B cell (primary cell): ENCODE results near the gene AFF1. TPM values are rescaled to one million over a fixed set of nuclear protein-coding genes. Genes with fewer than 3 reads are reported as not detected.

ENCODE experiments used
- ATAC-seq: fragments of 200-7000 bp; cut with Tn5 transposase; one replicate; pipeline ENCODE4 v1.10.0; 2021; ENCODE audit warnings: low read depth, mild to moderate bottlenecking, moderate number of reproducible peaks, moderate library complexity
- CTCF ChIA-PET: fragments of 350-600 bp; sonication (Branson Sonifier 250); formaldehyde crosslinking; loops from one replicate; lab custom pipeline; 2021; ENCODE audit warnings: antibody characterized with exemption, inconsistent platforms; lab: Charles Lee
- POLR2A ChIA-PET: fragments of 350-600 bp; sonication (Branson Sonifier 250); formaldehyde crosslinking; loops from one replicate; lab custom pipeline; 2021; ENCODE audit warnings: antibody characterized with exemption; lab: Charles Lee
- DNase-seq: peaks from one replicate; pipeline ENCODE4 v3.0.0; 2013
- H2AFZ ChIP-seq: 2 replicates; pipeline ENCODE4 v1.6.1; 2012; ENCODE audit warnings: mild to moderate bottlenecking, low read depth, low read length; ENCODE audit not compliant: insufficient read depth, poor library complexity, severe bottlenecking
- H3K27ac ChIP-seq, 2 donors: 1 replicate in 1 of 2; 2 replicates in 1 of 2; pipeline ENCODE4 v1.5.1; 2012 to 2013; ENCODE audit warnings: low read length in 2 of 2, mild to moderate bottlenecking in 2 of 2, moderate library complexity in 1 of 2
- H3K27me3 ChIP-seq, 4 experiments: fragments of 200-600 bp in 1 of 4; sonication (generic) in 1 of 4; replicated peaks in 1 of 4; 1 replicate in 2 of 4; 2 replicates in 2 of 4; pipeline versions ENCODE4 v1.6.1 to v1.7.0; 2013 to 2016; ENCODE audit warnings: low read length in 3 of 4, mild to moderate bottlenecking in 2 of 4, mixed read lengths in 1 of 4, moderate library complexity in 1 of 4; ENCODE audit not compliant: insufficient read depth in 4 of 4, control insufficient read depth in 3 of 4; ENCODE audit errors: control extremely low read depth in 1 of 4
- H3K36me3 ChIP-seq, 2 experiments: replicated peaks in 1 of 2; 1 replicate in 1 of 2; 2 replicates in 1 of 2; pipeline versions ENCODE4 v1.6.1 to v1.7.1; 2013; ENCODE audit warnings: low read length in 1 of 2; ENCODE audit not compliant: insufficient read depth in 2 of 2, control insufficient read depth in 1 of 2; ENCODE audit errors: control extremely low read depth in 1 of 2, extremely low read depth in 1 of 2
- H3K4me1 ChIP-seq, 2 donors: fragments of 200-600 bp in 1 of 2; sonication (generic) in 1 of 2; 1 replicate in 1 of 2; 2 replicates in 1 of 2; pipeline versions ENCODE4 v1.5.1 to v1.6.1; 2013 to 2017; ENCODE audit warnings: low read length in 2 of 2; ENCODE audit not compliant: control insufficient read depth in 2 of 2, insufficient read depth in 2 of 2
- H3K4me2 ChIP-seq: replicated peaks from 2 replicates; pipeline ENCODE3; 2012; ENCODE audit warnings: mild to moderate bottlenecking, low read depth, low read length; ENCODE audit not compliant: poor library complexity, severe bottlenecking
- H3K4me3 ChIP-seq, 5 experiments: fragments of 200-600 bp in 1 of 5; sonication (generic) in 1 of 5; 1 replicate in 3 of 5; 2 replicates in 2 of 5; pipeline versions ENCODE4 v1.5.1 to v1.7.0; 2011 to 2016; ENCODE audit warnings: low read length in 4 of 5, mild to moderate bottlenecking in 4 of 5, low read depth in 2 of 5, control low read depth in 1 of 5, moderate library complexity in 1 of 5; ENCODE audit not compliant: insufficient read depth in 1 of 5; ENCODE audit errors: control extremely low read depth in 1 of 5, extremely low read depth in 1 of 5
- H3K79me2 ChIP-seq: fragments of 200-600 bp; sonication (generic); one replicate; pipeline ENCODE4 v1.6.0; 2016; ENCODE audit warnings: low read length; ENCODE audit not compliant: control insufficient read depth, insufficient read depth
- H3K9ac ChIP-seq: fragments of 200-600 bp; sonication (generic); 2 replicates; pipeline ENCODE4 v1.6.1; 2017; ENCODE audit warnings: mild to moderate bottlenecking, low read length, moderate library complexity
- H3K9me3 ChIP-seq, 3 donors: one replicate each; pipeline versions ENCODE4 v1.6.1 to v1.7.1; 2013; ENCODE audit warnings: low read length in 2 of 3; ENCODE audit not compliant: control insufficient read depth in 2 of 3, insufficient read depth in 1 of 3; ENCODE audit errors: control extremely low read depth in 1 of 3
- H4K20me1 ChIP-seq: 2 replicates; pipeline ENCODE4 v1.6.0; 2012; ENCODE audit warnings: mild to moderate bottlenecking, low read length; ENCODE audit not compliant: insufficient read depth, control insufficient read depth, poor library complexity, severe bottlenecking
- H3K27ac Mint-ChIP-seq: one replicate; pipeline ENCODE4 v1.8.0; 2021; ENCODE audit warnings: mixed read lengths
- H3K27me3 Mint-ChIP-seq: one replicate; pipeline ENCODE4 v1.8.0; 2021; ENCODE audit warnings: mixed read lengths
- H3K4me1 Mint-ChIP-seq: one replicate; pipeline ENCODE4 v1.8.0; 2021; ENCODE audit warnings: mixed read lengths
- H3K4me3 Mint-ChIP-seq: one replicate; pipeline ENCODE4 v1.8.0; 2021; ENCODE audit warnings: mixed read lengths
- H3K9me3 Mint-ChIP-seq: one replicate; pipeline ENCODE4 v1.8.0; 2022; ENCODE audit warnings: mixed read lengths; ENCODE audit not compliant: insufficient read depth
- EZH2 ChIP-seq: IDR thresholded peaks from 2 replicates; pipeline ENCODE4 v1.6.1; 2012; ENCODE audit warnings: borderline replicate concordance, low read depth, mild to moderate bottlenecking, moderate library complexity, low read length; ENCODE audit not compliant: insufficient read depth, poor library complexity, severe bottlenecking
- WGBS: methylation state at CpG from one replicate; pipeline ENCODE4 v1.1.5; 2013; ENCODE audit warnings: missing lambda C conversion rate; ENCODE audit not compliant: insufficient coverage; 5-methylcytosine and 5-hydroxymethylcytosine counted together
- intact Hi-C: fragments of 100-400 bp; cut with micrococcal nuclease; formaldehyde crosslinking; loops from one replicate; pipeline ENCODE4 v1.10.0; 2022
- polyA plus RNA-seq: library from polyadenylated mRNA; depleted of rRNA; stranded (reverse); fragments of >200 nt; gene quantifications from 2 replicates; pipeline ENCODE4 v1.2.3, GENCODE V29; 2012
- total RNA-seq, 2 donors: library from RNA; stranded (reverse); fragments of 120-200 nt in 1 of 2; gene quantifications; 1 replicate in 1 of 2; 2 replicates in 1 of 2; pipeline versions ENCODE4 v1.2.3 to v1.2.4, GENCODE V29; 2013 to 2022
- TF ChIP-seq, protein P1 (sequence below): fragments of 200-600 bp; IDR thresholded peaks from one replicate; pipeline ENCODE4 v1.8.0; 2022; ENCODE audit warnings: antibody characterized with exemption, mild to moderate bottlenecking

The AFF1 gene
- total and polyA plus RNA-seq, 2 donors (not counting 1 experiment from before 2014, with no cell fraction given): 15.3 to 135 TPM

DNA sequence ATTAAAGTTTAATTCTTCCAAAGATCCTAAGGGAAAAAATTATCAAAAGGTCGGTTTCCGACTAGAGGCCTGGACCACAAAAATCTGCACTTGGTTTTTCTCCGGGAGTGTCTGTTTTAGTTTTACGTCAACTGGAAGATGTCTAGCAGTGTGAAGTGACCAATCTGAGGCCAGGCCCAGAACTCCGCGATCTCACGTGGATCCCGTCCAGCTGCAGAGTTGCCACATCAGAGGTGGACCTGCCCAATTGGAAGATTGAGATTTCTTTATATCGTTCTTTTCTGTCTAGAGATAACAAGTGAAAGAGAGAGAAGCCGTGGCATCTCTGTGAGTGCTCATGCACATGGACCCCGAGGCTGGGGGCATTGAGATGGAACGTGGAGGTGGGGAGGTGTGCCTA is 115.8 kb downstream of the AFF1 start:
- 87% methylated on average over 12 of the region's 12 CpGs for WGBS
- Histone ChIP-seq H3K27me3 (no peaks in the 10 kb centered on the region), H3K79me2 (peaks cover 87% of the 10 kb centered on the region), H3K27ac (peak overlapping the region in 1 of 2 donors; percentile 0), H3K36me3 (peaks cover 0 to 27% of the 10 kb centered on the region in 2 experiments), H3K4me3 (no peak overlapping the region), H3K4me1 (peaks cover 25 to 31% of the 10 kb centered on the region in 2 donors), H3K9ac (no peak overlapping the region), H3K4me2 (peak overlapping the region; percentile 21), H4K20me1 (peaks cover 76% of the 10 kb centered on the region), H3K9me3 (no peaks in the 10 kb centered on the region), H2AFZ (no peak overlapping the region)
- ChIA-PET CTCF (no interaction called here), POLR2A (no interaction called here)
- no peak overlapping the region for H3K27ac Mint-ChIP-seq
- no peaks in the 10 kb centered on the region for H3K27me3 Mint-ChIP-seq
- H3K4me1 Mint-ChIP-seq: peaks cover 53% of the 10 kb centered on the region
- intact Hi-C loops: loop anchor here (5.0 kb wide), 1 partner anchor 42 kb away; no protein-coding TSS in a partner anchor
- no peaks in the 10 kb centered on the region for H3K9me3 Mint-ChIP-seq
- no peak for DNase-seq
- H3K4me3 Mint-ChIP-seq: no peak overlapping the region
- no peak for ATAC-seq
- TF ChIP-seq, protein P1, sequence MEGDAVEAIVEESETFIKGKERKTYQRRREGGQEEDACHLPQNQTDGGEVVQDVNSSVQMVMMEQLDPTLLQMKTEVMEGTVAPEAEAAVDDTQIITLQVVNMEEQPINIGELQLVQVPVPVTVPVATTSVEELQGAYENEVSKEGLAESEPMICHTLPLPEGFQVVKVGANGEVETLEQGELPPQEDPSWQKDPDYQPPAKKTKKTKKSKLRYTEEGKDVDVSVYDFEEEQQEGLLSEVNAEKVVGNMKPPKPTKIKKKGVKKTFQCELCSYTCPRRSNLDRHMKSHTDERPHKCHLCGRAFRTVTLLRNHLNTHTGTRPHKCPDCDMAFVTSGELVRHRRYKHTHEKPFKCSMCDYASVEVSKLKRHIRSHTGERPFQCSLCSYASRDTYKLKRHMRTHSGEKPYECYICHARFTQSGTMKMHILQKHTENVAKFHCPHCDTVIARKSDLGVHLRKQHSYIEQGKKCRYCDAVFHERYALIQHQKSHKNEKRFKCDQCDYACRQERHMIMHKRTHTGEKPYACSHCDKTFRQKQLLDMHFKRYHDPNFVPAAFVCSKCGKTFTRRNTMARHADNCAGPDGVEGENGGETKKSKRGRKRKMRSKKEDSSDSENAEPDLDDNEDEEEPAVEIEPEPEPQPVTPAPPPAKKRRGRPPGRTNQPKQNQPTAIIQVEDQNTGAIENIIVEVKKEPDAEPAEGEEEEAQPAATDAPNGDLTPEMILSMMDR: no peak
- TF ChIP-seq EZH2: no peak

DNA sequence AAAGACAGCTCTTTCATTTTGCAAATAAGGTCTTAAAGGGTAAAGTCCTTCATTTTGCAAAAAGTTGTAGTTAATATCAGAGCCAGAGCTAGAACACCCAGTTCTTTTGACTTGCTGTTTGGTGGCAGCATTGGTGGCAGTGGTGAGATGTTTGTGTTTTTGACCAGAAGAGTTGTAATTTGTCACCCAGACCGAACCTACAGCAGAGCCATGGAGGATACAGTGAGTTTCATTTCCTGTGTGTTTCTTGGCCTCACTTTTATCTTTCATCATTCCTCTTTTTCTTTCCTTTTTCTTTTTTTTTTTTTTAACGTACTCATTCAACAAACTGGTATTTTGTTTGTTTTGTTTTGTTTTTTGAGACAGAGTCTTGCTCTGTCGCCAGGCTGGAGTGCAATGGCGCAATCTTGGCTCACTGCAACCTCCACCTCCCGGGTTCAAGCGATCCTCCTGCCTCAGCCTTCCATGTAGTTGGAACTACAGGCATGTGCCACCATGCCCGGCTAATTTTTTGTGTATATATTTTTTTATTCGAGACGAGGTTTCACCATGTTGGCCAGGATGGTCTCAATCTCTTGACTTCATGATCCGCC is 116.4 kb downstream of the AFF1 start:
- H4K20me1 ChIP-seq: peaks cover 71% of the 10 kb centered on the region
- H3K4me1 Mint-ChIP-seq: peaks cover 57% of the 10 kb centered on the region
- CTCF ChIA-PET: interaction anchor here (1.6 to 3.4 kb wide), 2 partner anchors 42 to 129 kb away, joined by 4 to 11 read pairs; no protein-coding TSS in a partner anchor

More for the DNA sequence above, 116.4 kb downstream of the AFF1 start:
- POLR2A ChIA-PET: no interaction called here
- Histone ChIP-seq H3K4me1 (peaks cover 25 to 31% of the 10 kb centered on the region in 2 donors), H3K36me3 (peaks cover 0 to 23% of the 10 kb centered on the region in 2 experiments), H3K27ac (peak overlapping the region in 1 of 2 donors; percentile 0), H2AFZ (no peak overlapping the region), H3K4me2 (peak overlapping the region; percentile 21), H3K79me2 (peaks cover 87% of the 10 kb centered on the region), H3K9me3 (no peaks in the 10 kb centered on the region), H3K4me3 (no peak overlapping the region), H3K9ac (no peak overlapping the region), H3K27me3 (no peaks in the 10 kb centered on the region)
- Mint-ChIP-seq H3K4me3 (no peak overlapping the region), H3K27ac (peak overlapping the region; percentile 57), H3K9me3 (no peaks in the 10 kb centered on the region), H3K27me3 (no peaks in the 10 kb centered on the region)
- no peak for TF ChIP-seq EZH2
- TF ChIP-seq, protein P1: no peak
- no peak for DNase-seq
- intact Hi-C loops: loop anchor here (5.0 kb wide), 1 partner anchor 41 kb away; no protein-coding TSS in a partner anchor
- no peak for ATAC-seq
- 100% methylated on average over 4 of the region's 10 CpGs for WGBS
